Panc1 (cell line): ENCODE data around the gene LSM10.

Experiments used
- POLR2AphosphoS5 ChIP-seq: IDR thresholded peaks from 2 replicates; pipeline ENCODE4 v1.6.1; 2012; ENCODE audit warnings: mild to moderate bottlenecking, low read depth, low read length, moderate library complexity
- REST ChIP-seq, 2 experiments: IDR thresholded peaks; 2 replicates each; pipeline ENCODE4 v1.6.1; 2011 to 2012; ENCODE audit warnings: low read depth in 2 of 2, control low read depth in 1 of 2, low read length in 1 of 2, mild to moderate bottlenecking in 1 of 2, moderate library complexity in 1 of 2; ENCODE audit not compliant: insufficient read depth in 1 of 2
- SIN3A ChIP-seq: IDR thresholded peaks from 2 replicates; pipeline ENCODE4 v1.6.1; 2012; ENCODE audit warnings: low read depth, mild to moderate bottlenecking, low read length, moderate library complexity, borderline replicate concordance; ENCODE audit not compliant: insufficient read depth
- TF ChIP-seq, protein P1 (sequence below): fragments of 450-650 bp; IDR thresholded peaks from 2 replicates; pipeline ENCODE4 v1.5.1; 2017; ENCODE audit warnings: mild to moderate bottlenecking

DNA sequence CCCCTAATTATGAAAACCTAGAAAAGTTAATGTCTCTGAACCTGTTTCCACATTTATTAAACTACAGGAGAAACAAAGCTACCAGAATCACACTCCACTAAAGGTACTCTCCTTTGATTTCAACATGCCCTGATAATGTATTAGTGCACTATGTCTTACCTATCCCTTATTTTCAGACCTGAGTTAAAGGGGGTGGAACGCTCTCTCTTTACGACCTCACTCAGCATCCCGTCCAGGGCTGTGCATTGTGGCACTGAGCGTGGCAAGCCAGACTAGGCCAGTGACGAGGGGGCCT, 678 bp downstream of the LSM10 start:
- TF ChIP-seq, protein P1, sequence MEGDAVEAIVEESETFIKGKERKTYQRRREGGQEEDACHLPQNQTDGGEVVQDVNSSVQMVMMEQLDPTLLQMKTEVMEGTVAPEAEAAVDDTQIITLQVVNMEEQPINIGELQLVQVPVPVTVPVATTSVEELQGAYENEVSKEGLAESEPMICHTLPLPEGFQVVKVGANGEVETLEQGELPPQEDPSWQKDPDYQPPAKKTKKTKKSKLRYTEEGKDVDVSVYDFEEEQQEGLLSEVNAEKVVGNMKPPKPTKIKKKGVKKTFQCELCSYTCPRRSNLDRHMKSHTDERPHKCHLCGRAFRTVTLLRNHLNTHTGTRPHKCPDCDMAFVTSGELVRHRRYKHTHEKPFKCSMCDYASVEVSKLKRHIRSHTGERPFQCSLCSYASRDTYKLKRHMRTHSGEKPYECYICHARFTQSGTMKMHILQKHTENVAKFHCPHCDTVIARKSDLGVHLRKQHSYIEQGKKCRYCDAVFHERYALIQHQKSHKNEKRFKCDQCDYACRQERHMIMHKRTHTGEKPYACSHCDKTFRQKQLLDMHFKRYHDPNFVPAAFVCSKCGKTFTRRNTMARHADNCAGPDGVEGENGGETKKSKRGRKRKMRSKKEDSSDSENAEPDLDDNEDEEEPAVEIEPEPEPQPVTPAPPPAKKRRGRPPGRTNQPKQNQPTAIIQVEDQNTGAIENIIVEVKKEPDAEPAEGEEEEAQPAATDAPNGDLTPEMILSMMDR = no peak
- TF ChIP-seq POLR2AphosphoS5 (no peak), SIN3A (no peak), REST (IDR thresholded peaks at IDR 0.05; ENCODE audit: insufficient read depth in 1 of 2, low read depth in 2 of 2, low read length in 1 of 2) (no peak)
